Endothelial cell of umbilical vein (primary cell): ENCODE data around the gene WDR41. TPM values are rescaled to one million over a fixed set of nuclear protein-coding genes. Genes with fewer than 3 reads are reported as not detected.

Experiments
- BruUV-seq: library from RNA; stranded (reverse); fragments of 400-500 nt; replicated peaks from 2 replicates; lab custom pipeline; 2021; lab: Mats Ljungman, UMichigan
- CTCF ChIA-PET: fragments of 300-600, 350-600 bp; sonication (Branson Sonifier 250); formaldehyde crosslinking; loops from one replicate; lab custom pipeline; 2021; ENCODE audit warnings: antibody characterized with exemption, inconsistent platforms; lab: Charles Lee
- POLR2A ChIA-PET: fragments of 300-600, 350-600 bp; sonication (Branson Sonifier 250); formaldehyde crosslinking; loops from one replicate; lab custom pipeline; 2021; ENCODE audit warnings: antibody characterized with exemption, inconsistent platforms; lab: Charles Lee
- DNase-seq: peaks from one replicate; pipeline ENCODE4 v3.0.0-alpha.2; 2011; ENCODE audit warnings: low read depth, low spot score
- FAIRE-seq: peaks from 2 replicates; lab custom pipeline; 2011; peaks lifted over from hg19 to GRCh38; lab: Jason Lieb, UNC
- H2AFZ ChIP-seq: 2 replicates; pipeline ENCODE4 v1.6.0; 2012; ENCODE audit warnings: low read depth, low read length, control low read depth, inconsistent platforms
- H3K27ac ChIP-seq: 2 replicates; pipeline ENCODE4 v1.5.1; 2011; ENCODE audit warnings: low read depth, mild to moderate bottlenecking, control low read depth, low read length, moderate library complexity; ENCODE audit not compliant: insufficient read depth
- H3K27me3 ChIP-seq, 2 experiments: 2 replicates each; pipeline versions ENCODE4 v1.6.0 to v1.6.1; 2011; ENCODE audit warnings: low read length in 2 of 2, mixed read lengths in 1 of 2; ENCODE audit not compliant: control insufficient read depth in 2 of 2, insufficient read depth in 2 of 2
- H3K36me3 ChIP-seq, 2 experiments: 2 replicates in 1 of 2; 3 replicates in 1 of 2; pipeline ENCODE4 v1.5.1; 2011; ENCODE audit warnings: low read length in 2 of 2, mild to moderate bottlenecking in 1 of 2, moderate library complexity in 1 of 2; ENCODE audit not compliant: control insufficient read depth in 2 of 2, insufficient read depth in 2 of 2; ENCODE audit errors: extremely low read depth in 1 of 2
- H3K4me1 ChIP-seq: 3 replicates; pipeline ENCODE4 v1.5.1; 2011; ENCODE audit warnings: mild to moderate bottlenecking, low read length; ENCODE audit not compliant: control insufficient read depth, insufficient read depth; ENCODE audit errors: extremely low read depth
- H3K4me2 ChIP-seq: 2 replicates; pipeline ENCODE4 v1.6.1; 2011; ENCODE audit warnings: low read length, control low read depth, mixed read lengths; ENCODE audit not compliant: insufficient read depth
- H3K4me3 ChIP-seq, 3 experiments: fragments of 200-600 bp in 1 of 3; sonication (generic), shearing (Covaris generic) in 1 of 3; replicated peaks in 1 of 3; 2 replicates each; pipeline ENCODE4 v1.5.1; 2011 to 2016; ENCODE audit warnings: control low read depth in 3 of 3, low read length in 3 of 3, mild to moderate bottlenecking in 2 of 3, inconsistent platforms in 1 of 3, low read depth in 1 of 3, moderate library complexity in 1 of 3; ENCODE audit not compliant: insufficient read depth in 1 of 3
- H3K79me2 ChIP-seq: 2 replicates; pipeline ENCODE4 v1.6.0; 2012; ENCODE audit warnings: low read length, inconsistent platforms; ENCODE audit not compliant: control insufficient read depth, insufficient read depth
- H3K9ac ChIP-seq: replicated peaks from 2 replicates; pipeline ENCODE3; 2011; ENCODE audit warnings: low read length, control low read depth; ENCODE audit not compliant: insufficient read depth; ENCODE audit errors: extremely low read depth
- H3K9me1 ChIP-seq: replicated peaks from 3 replicates; pipeline ENCODE4 v1.6.0; 2011; ENCODE audit warnings: mild to moderate bottlenecking, low read length; ENCODE audit not compliant: control insufficient read depth, insufficient read depth; ENCODE audit errors: extremely low read depth
- H3K9me3 ChIP-seq: replicated peaks from 2 replicates; pipeline ENCODE4 v1.5.1; 2012; ENCODE audit warnings: low read length, inconsistent platforms; ENCODE audit not compliant: control insufficient read depth, insufficient read depth
- H4K20me1 ChIP-seq: replicated peaks from 2 replicates; pipeline ENCODE3; 2011; ENCODE audit warnings: mild to moderate bottlenecking, low read length; ENCODE audit not compliant: control insufficient read depth, insufficient read depth; ENCODE audit errors: extremely low read depth
- EZH2 ChIP-seq: IDR thresholded peaks from 2 replicates; pipeline ENCODE4 v1.6.1; 2012; ENCODE audit warnings: borderline replicate concordance, low read depth, mild to moderate bottlenecking, moderate library complexity, low read length, inconsistent platforms; ENCODE audit not compliant: severe bottlenecking
- FOS ChIP-seq: IDR thresholded peaks from 2 replicates; pipeline ENCODE4 v1.6.1; 2011; ENCODE audit warnings: mild to moderate bottlenecking, low read length, moderate library complexity, borderline replicate concordance; ENCODE audit not compliant: insufficient read depth
- GATA2 ChIP-seq: IDR thresholded peaks from 2 replicates; pipeline ENCODE4 v1.7.0; 2011; ENCODE audit warnings: low read depth, mild to moderate bottlenecking, moderate library complexity, mixed read lengths, low read length; ENCODE audit not compliant: insufficient read length, insufficient read depth
- JUN ChIP-seq: IDR thresholded peaks from 2 replicates; pipeline ENCODE4 v1.6.1; 2011; ENCODE audit warnings: borderline replicate concordance, low read depth; ENCODE audit not compliant: insufficient read length, insufficient read depth
- MAX ChIP-seq: IDR thresholded peaks from 2 replicates; pipeline ENCODE4 v1.6.1; 2011; ENCODE audit not compliant: insufficient read depth, insufficient read length
- MYC ChIP-seq: IDR thresholded peaks from one replicate; pipeline ENCODE4 v1.6.1; 2011; ENCODE audit warnings: mild to moderate bottlenecking, low read depth, low read length
- POLR2A ChIP-seq: IDR thresholded peaks from 2 replicates; pipeline ENCODE4 v1.6.1; 2012; ENCODE audit warnings: low read depth, mild to moderate bottlenecking, control low read depth, low read length
- POLR2AphosphoS5 ChIP-seq: IDR thresholded peaks from 2 replicates; pipeline ENCODE4 v1.6.1; 2012; ENCODE audit warnings: low read depth, mild to moderate bottlenecking, control low read depth, low read length, moderate library complexity; ENCODE audit not compliant: insufficient read depth
- dilution Hi-C: fragments of 300-500 bp; cut with MboI; formaldehyde crosslinking; loops from one replicate; pipeline ENCODE4 v1.15.0; 2019; ENCODE audit warnings: low sequenced_read_pairs; ENCODE audit not compliant: extremely low pct_ligation_motif_present
- intact Hi-C: fragments of 100-400 bp; cut with micrococcal nuclease; formaldehyde crosslinking; loops from one replicate; pipeline ENCODE4 v1.10.0; 2022
- polyA plus RNA-seq, 4 experiments: library from polyadenylated mRNA; depleted of rRNA in 3 of 4; stranded (reverse) in 3 of 4; unstranded in 1 of 4; fragments of >200 nt; gene quantifications; 2 replicates each; pipeline versions ENCODE4 v1.2.1 to v1.2.3, GENCODE V29; 2011 to 2012; ENCODE audit warnings: missing spikeins in 1 of 4
- total RNA-seq: library from RNA; stranded (reverse); gene quantifications from 2 replicates; pipeline ENCODE4 v1.2.3, GENCODE V29; 2021
- TF ChIP-seq, protein P1 (sequence below), 2 donors: IDR thresholded peaks; 1 replicate in 1 of 2; 2 replicates in 1 of 2; pipeline ENCODE4 v1.5.1; 2011; ENCODE audit warnings: low read length in 2 of 2, mild to moderate bottlenecking in 2 of 2, moderate library complexity in 2 of 2, control low read depth in 1 of 2, inconsistent platforms in 1 of 2, low read depth in 1 of 2; ENCODE audit not compliant: insufficient read depth in 1 of 2; ENCODE audit errors: extremely low read depth in 1 of 2

Gene WDR41
- total and polyA plus RNA-seq, 2 donors (not counting 3 experiments of a cell fraction or from before 2014, with no cell fraction given) = 10.2 to 33.6 TPM

DNA sequence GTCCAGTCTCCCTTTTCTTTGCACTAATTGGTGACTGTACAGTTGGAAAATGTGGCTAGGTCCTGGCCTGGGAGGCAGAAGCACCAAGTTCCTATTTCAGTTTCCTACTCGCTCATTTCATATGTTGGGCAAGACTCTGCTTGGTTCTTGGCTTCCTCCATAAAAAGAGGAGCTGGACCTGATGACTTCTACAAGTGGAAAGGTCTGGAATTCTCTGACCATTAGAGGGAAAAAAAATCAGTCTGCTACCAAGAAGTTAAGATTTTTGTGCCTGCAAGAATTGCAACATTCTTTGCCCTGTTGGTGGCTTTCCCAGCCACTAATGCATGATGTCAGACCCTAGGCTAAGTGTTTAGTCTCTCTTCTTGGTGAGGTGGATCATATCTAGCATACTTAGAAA is 91.5 kb downstream of the WDR41 start:
- no peak overlapping the region for H3K9ac ChIP-seq
- H3K27ac ChIP-seq = no peak overlapping the region
- H3K79me2 ChIP-seq = no peaks in the 10 kb centered on the region
- peaks cover 0 to 2% of the 10 kb centered on the region in 2 experiments for H3K27me3 ChIP-seq
- dilution Hi-C loops (no loop called here), intact Hi-C loops (no loop called here)
- H3K9me3 ChIP-seq = no peaks in the 10 kb centered on the region
- BruUV-seq = no TSS peak
- no peak overlapping the region for H2AFZ ChIP-seq
- no peak for DNase-seq
- no peaks in the 10 kb centered on the region for H3K9me1 ChIP-seq
- no peak for FAIRE-seq
- H3K4me1 ChIP-seq = no peaks in the 10 kb centered on the region
- TF ChIP-seq, protein P1, sequence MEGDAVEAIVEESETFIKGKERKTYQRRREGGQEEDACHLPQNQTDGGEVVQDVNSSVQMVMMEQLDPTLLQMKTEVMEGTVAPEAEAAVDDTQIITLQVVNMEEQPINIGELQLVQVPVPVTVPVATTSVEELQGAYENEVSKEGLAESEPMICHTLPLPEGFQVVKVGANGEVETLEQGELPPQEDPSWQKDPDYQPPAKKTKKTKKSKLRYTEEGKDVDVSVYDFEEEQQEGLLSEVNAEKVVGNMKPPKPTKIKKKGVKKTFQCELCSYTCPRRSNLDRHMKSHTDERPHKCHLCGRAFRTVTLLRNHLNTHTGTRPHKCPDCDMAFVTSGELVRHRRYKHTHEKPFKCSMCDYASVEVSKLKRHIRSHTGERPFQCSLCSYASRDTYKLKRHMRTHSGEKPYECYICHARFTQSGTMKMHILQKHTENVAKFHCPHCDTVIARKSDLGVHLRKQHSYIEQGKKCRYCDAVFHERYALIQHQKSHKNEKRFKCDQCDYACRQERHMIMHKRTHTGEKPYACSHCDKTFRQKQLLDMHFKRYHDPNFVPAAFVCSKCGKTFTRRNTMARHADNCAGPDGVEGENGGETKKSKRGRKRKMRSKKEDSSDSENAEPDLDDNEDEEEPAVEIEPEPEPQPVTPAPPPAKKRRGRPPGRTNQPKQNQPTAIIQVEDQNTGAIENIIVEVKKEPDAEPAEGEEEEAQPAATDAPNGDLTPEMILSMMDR (IDR thresholded peaks at IDR 0.05; ENCODE audit: extremely low read depth in 1 of 2, insufficient read depth in 1 of 2, low read depth in 1 of 2, low read length in 2 of 2) = no peak
- TF ChIP-seq POLR2A = no peak
- no peak for TF ChIP-seq MAX
- TF ChIP-seq POLR2AphosphoS5 = no peak
- TF ChIP-seq EZH2 = no peak
- TF ChIP-seq JUN = no peak
- TF ChIP-seq MYC = no peak
- no peak for TF ChIP-seq FOS
- TF ChIP-seq GATA2 = no peak
- CTCF ChIA-PET = no interaction called here
- H3K36me3 ChIP-seq = no peaks in the 10 kb centered on the region
- no peak overlapping the region for H3K4me3 ChIP-seq
- H3K4me2 ChIP-seq = no peak overlapping the region
- no peaks in the 10 kb centered on the region for H4K20me1 ChIP-seq
- POLR2A ChIA-PET = no interaction called here
